H1 (cell line): ENCODE results near the gene MIOX. TPM values are rescaled to one million over a fixed set of nuclear protein-coding genes. Genes with fewer than 3 reads are reported as not detected.

Source experiments
- CTCF ChIA-PET: fragments of 300-600 bp; sonication (Branson Sonifier 250); formaldehyde crosslinking; loops from one replicate; lab custom pipeline; 2021; ENCODE audit not compliant: partially characterized antibody; lab: Charles Lee
- POLR2A ChIA-PET: fragments of 300-600 bp; sonication (Branson Sonifier 250); formaldehyde crosslinking; loops from one replicate; lab custom pipeline; 2021; ENCODE audit warnings: inconsistent platforms; ENCODE audit not compliant: partially characterized antibody; lab: Charles Lee
- DNase-seq, 2 experiments: peaks; one replicate each; pipeline versions ENCODE4 v3.0.0 to v3.0.0-alpha.2; 2010 to 2022; ENCODE audit warnings: low spot score in 2 of 2, low read depth in 1 of 2, mixed read lengths in 1 of 2
- FAIRE-seq: peaks from 2 replicates; lab custom pipeline; 2011; peaks lifted over from hg19 to GRCh38; lab: Jason Lieb, UNC
- H2AFZ ChIP-seq: 2 replicates; pipeline ENCODE4 v1.8.1; 2012; ENCODE audit warnings: low read length, inconsistent platforms
- H2AK5ac ChIP-seq: 2 replicates; pipeline ENCODE4 v1.6.1; 2013; ENCODE audit warnings: low read depth, low read length
- H2BK120ac ChIP-seq: replicated peaks from 2 replicates; pipeline ENCODE3; 2013; ENCODE audit warnings: low read depth, low read length, inconsistent platforms
- H2BK12ac ChIP-seq: 2 replicates; pipeline ENCODE4 v1.6.1; 2013; ENCODE audit warnings: low read depth, low read length
- H2BK15ac ChIP-seq: 2 replicates; pipeline ENCODE4 v1.6.1; 2013; ENCODE audit warnings: low read length
- H2BK20ac ChIP-seq: 2 replicates; pipeline ENCODE4 v1.6.1; 2013; ENCODE audit warnings: low read length
- H2BK5ac ChIP-seq: 2 replicates; pipeline ENCODE4 v1.6.1; 2013; ENCODE audit warnings: low read depth, low read length
- H3K14ac ChIP-seq: 2 replicates; pipeline ENCODE4 v1.6.1; 2013; ENCODE audit warnings: inconsistent platforms; ENCODE audit not compliant: insufficient read length
- H3K18ac ChIP-seq: 2 replicates; pipeline ENCODE4 v1.6.1; 2013; ENCODE audit warnings: low read length; ENCODE audit errors: extremely low read depth
- H3K23ac ChIP-seq: 2 replicates; pipeline ENCODE4 v1.6.1; 2013; ENCODE audit warnings: inconsistent platforms; ENCODE audit not compliant: insufficient read length
- H3K23me2 ChIP-seq: 2 replicates; pipeline ENCODE4 v1.6.1; 2013; ENCODE audit warnings: low read depth, low read length
- H3K27ac ChIP-seq: 2 replicates; pipeline ENCODE4 v1.6.1; 2011; ENCODE audit warnings: low read depth, low read length, inconsistent platforms
- H3K27me3 ChIP-seq, 4 experiments: replicated peaks in 1 of 4; 1 replicate in 1 of 4; 2 replicates in 3 of 4; pipeline versions ENCODE4 v1.6.1 to v1.8.1; 2011 to 2013; ENCODE audit warnings: low read length in 3 of 4, mild to moderate bottlenecking in 3 of 4, inconsistent platforms in 2 of 4, mixed read lengths in 2 of 4, moderate library complexity in 1 of 4; ENCODE audit not compliant: control insufficient read depth in 3 of 4, insufficient read depth in 3 of 4; ENCODE audit errors: extremely low read depth in 1 of 4
- H3K36me3 ChIP-seq, 4 experiments: 2 replicates each; pipeline versions ENCODE4 v1.6.1 to v1.8.1; 2011 to 2013; ENCODE audit warnings: mild to moderate bottlenecking in 4 of 4, low read length in 3 of 4, moderate library complexity in 2 of 4, control low read depth in 1 of 4, inconsistent platforms in 1 of 4; ENCODE audit not compliant: insufficient read depth in 4 of 4, control insufficient read depth in 2 of 4
- H3K4ac ChIP-seq: replicated peaks from 2 replicates; pipeline ENCODE3; 2013; ENCODE audit warnings: low read length, low read depth, mixed read lengths, inconsistent platforms; ENCODE audit not compliant: insufficient read length
- H3K4me1 ChIP-seq, 4 experiments: replicated peaks in 1 of 4; 1 replicate in 1 of 4; 2 replicates in 3 of 4; pipeline versions ENCODE4 v1.6.1 to v1.8.1; 2011 to 2013; ENCODE audit warnings: low read length in 3 of 4, inconsistent platforms in 2 of 4, mixed read lengths in 1 of 4; ENCODE audit not compliant: insufficient read depth in 4 of 4, control insufficient read depth in 3 of 4
- H3K4me2 ChIP-seq, 2 experiments: 2 replicates each; pipeline versions ENCODE4 v1.6.1 to v1.8.1; 2011 to 2013; ENCODE audit warnings: low read depth in 2 of 2, low read length in 2 of 2, control low read depth in 1 of 2, inconsistent platforms in 1 of 2, mild to moderate bottlenecking in 1 of 2; ENCODE audit not compliant: insufficient read depth in 1 of 2
- H3K4me3 ChIP-seq, 4 experiments: fragments of 200-600, 300-600 bp in 1 of 4; sonication (generic), shearing (Covaris generic), sonication (Bioruptor Twin) in 1 of 4; 2 replicates each; pipeline versions ENCODE4 v1.5.1 to v1.8.1; 2011 to 2016; ENCODE audit warnings: low read length in 4 of 4, low read depth in 3 of 4, control low read depth in 2 of 4, inconsistent platforms in 2 of 4, mild to moderate bottlenecking in 2 of 4, mixed read lengths in 1 of 4, moderate library complexity in 1 of 4; ENCODE audit not compliant: insufficient read depth in 2 of 4; ENCODE audit errors: extremely low read depth in 1 of 4
- H3K56ac ChIP-seq: replicated peaks from 2 replicates; pipeline ENCODE3; 2013; ENCODE audit warnings: low read depth, mild to moderate bottlenecking, mixed read lengths, low read length, inconsistent platforms; ENCODE audit not compliant: insufficient read length
- H3K79me1 ChIP-seq: 2 replicates; pipeline ENCODE4 v1.6.1; 2013; ENCODE audit warnings: low read depth, low read length, control low read depth
- H3K79me2 ChIP-seq, 2 experiments: 2 replicates each; pipeline versions ENCODE4 v1.6.1 to v1.8.1; 2012 to 2013; ENCODE audit warnings: low read length in 2 of 2, mild to moderate bottlenecking in 2 of 2, inconsistent platforms in 1 of 2; ENCODE audit not compliant: insufficient read depth in 2 of 2, control insufficient read depth in 1 of 2
- H3K9ac ChIP-seq, 4 experiments: replicated peaks in 1 of 4; 1 replicate in 1 of 4; 2 replicates in 3 of 4; pipeline versions ENCODE4 v1.6.1 to v1.8.1; 2011 to 2013; ENCODE audit warnings: low read depth in 3 of 4, low read length in 3 of 4, control low read depth in 2 of 4, mild to moderate bottlenecking in 2 of 4, moderate library complexity in 2 of 4, inconsistent platforms in 1 of 4; ENCODE audit errors: extremely low read depth in 1 of 4
- H3K9me3 ChIP-seq, 2 experiments: 2 replicates each; pipeline versions ENCODE4 v1.6.1 to v1.8.1; 2012 to 2013; ENCODE audit warnings: mild to moderate bottlenecking in 2 of 2, moderate library complexity in 2 of 2, control low read depth in 1 of 2, inconsistent platforms in 1 of 2, low read depth in 1 of 2, low read length in 1 of 2, mixed read lengths in 1 of 2; ENCODE audit not compliant: insufficient read depth in 2 of 2
- H4K20me1 ChIP-seq, 2 experiments: replicated peaks in 1 of 2; 2 replicates each; pipeline versions ENCODE3 to v1.8.1; 2011 to 2013; ENCODE audit warnings: inconsistent platforms in 2 of 2, low read length in 2 of 2, mild to moderate bottlenecking in 1 of 2; ENCODE audit not compliant: insufficient read depth in 2 of 2, control insufficient read depth in 1 of 2
- H4K5ac ChIP-seq: 2 replicates; pipeline ENCODE4 v1.6.1; 2013; ENCODE audit warnings: low read length, low read depth, mixed read lengths, inconsistent platforms; ENCODE audit not compliant: insufficient read length
- H4K8ac ChIP-seq: 2 replicates; pipeline ENCODE4 v1.8.0; 2013; ENCODE audit warnings: mild to moderate bottlenecking, moderate library complexity, low read length, inconsistent platforms; ENCODE audit not compliant: insufficient read depth; ENCODE audit errors: extremely low read depth
- H4K91ac ChIP-seq: replicated peaks from 2 replicates; pipeline ENCODE3; 2013; ENCODE audit warnings: low read length, mixed read lengths, inconsistent platforms; ENCODE audit not compliant: insufficient read length
- POLR2AphosphoS5 ChIP-seq: IDR thresholded peaks from 2 replicates; pipeline ENCODE4 v1.6.1; 2011; ENCODE audit warnings: low read depth, low read length
- SRF ChIP-seq: IDR thresholded peaks from 2 replicates; pipeline ENCODE4 v1.6.1; 2011; ENCODE audit warnings: mild to moderate bottlenecking, low read depth, low read length, moderate library complexity
- WGBS, 2 experiments: shearing (Covaris generic) in 1 of 2; methylation state at CpG; one replicate each; pipeline versions ENCODE4 v1.1.6 to v1.1.7; 2013 to 2015; ENCODE audit warnings: low lambda C conversion rate in 2 of 2, mixed read lengths in 2 of 2, inconsistent platforms in 1 of 2, low coverage in 1 of 2, missing lambda C conversion rate in 1 of 2; ENCODE audit not compliant: insufficient replicate concordance in 2 of 2, insufficient coverage in 1 of 2, insufficient read length in 1 of 2; ENCODE audit errors: extremely low coverage in 1 of 2, missing lambda C conversion rate in 1 of 2; 5-methylcytosine and 5-hydroxymethylcytosine counted together
- polyA plus RNA-seq, 7 experiments: library from polyadenylated mRNA; depleted of rRNA in 3 of 7; stranded (reverse) in 5 of 7; unstranded in 2 of 7; fragments of >200 nt in 5 of 7; fragments of 200-250 nt in 2 of 7; gene quantifications; 1 replicate in 5 of 7; 2 replicates in 1 of 7; 4 replicates in 1 of 7; pipeline versions ENCODE4 v1.2.1 to v1.2.3, GENCODE V29; 2011 to 2013; ENCODE audit warnings: missing spikeins in 2 of 7, mixed read lengths in 2 of 7
- total RNA-seq: library from RNA; stranded (reverse); fragmentation: NEBNext Ultra II Directional; extraction: Animal tissue kit (Norgen Biotek cat#: 25700); gene quantifications from 2 replicates; pipeline ENCODE4 v1.2.1, GENCODE V29; 2021

The MIOX gene
- total and polyA plus RNA-seq, 2 of the 8 experiments (the other 6 are each of a cell fraction or from before 2014, with no cell fraction given): 0.30 to 0.32 TPM

DNA sequence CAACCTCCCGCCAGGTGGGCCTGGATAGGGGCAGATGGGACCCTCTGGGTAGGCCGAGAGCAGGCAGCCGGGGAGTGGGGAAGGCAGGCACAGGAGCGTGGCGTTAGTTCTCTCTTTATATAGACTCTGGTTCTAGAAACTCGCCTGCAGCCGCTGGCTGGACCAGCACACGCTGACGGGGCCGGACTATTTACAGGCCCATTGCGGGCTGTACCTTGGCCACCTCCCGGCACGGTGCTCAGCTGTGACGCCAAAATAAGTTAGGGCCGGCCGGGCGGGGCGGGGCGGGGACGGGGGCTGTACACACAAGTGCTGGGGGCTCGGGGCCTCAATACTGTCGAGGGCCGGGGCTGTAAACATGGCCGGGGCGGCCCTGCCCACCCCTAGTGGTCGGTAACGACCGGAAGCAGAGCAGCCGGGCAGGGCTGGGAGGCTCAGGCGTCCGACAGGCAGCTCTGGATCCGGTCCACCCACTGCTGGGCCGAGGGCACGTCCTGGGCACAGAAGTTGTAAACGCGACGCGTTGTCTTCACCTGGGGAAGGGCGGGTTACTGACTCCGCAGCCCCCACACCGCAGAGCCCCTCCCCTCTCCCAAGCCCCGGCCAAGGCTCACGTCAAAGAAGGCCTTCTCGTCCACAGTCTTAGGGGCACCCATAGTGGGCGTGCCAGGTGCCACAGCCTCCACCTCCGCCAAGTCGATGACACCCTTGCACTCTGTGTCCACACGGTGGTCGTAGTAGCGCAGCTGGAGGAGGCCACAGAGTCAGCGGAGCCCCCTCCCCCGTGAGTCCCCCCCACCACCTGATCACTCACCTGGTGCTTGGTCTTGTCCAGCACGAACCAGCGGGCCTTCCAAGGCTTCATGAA, 39.7 kb upstream of the MIOX start:
- H3K23ac ChIP-seq: no peak overlapping the region
- H3K4me1 ChIP-seq: peaks cover 0 to 9% (median 4%) of the 10 kb centered on the region in 4 experiments; a peak in 5 of 7 replicates
- no peaks in the 10 kb centered on the region for H3K27me3 ChIP-seq
- H2BK12ac ChIP-seq: no peak overlapping the region
- TF ChIP-seq SRF (no peak), POLR2AphosphoS5 (0 out of 2 replicates have a peak, but pooled peaks have one; percentile 15)
- TF ChIP-seq, all 59 proteins: peak for 1
- H3K4me3 ChIP-seq: no peak overlapping the region
- no peak overlapping the region for H2BK15ac ChIP-seq
- WGBS, 2 experiments: 89% methylated on average over 26 of the region's 54 CpGs; no CpG with 5 or more reads in 1 of the 2 experiments
- no peak overlapping the region for H3K4ac ChIP-seq
- no peak overlapping the region for H3K27ac ChIP-seq
- no peak overlapping the region for H4K91ac ChIP-seq
- no peak overlapping the region for H3K14ac ChIP-seq
- no peak overlapping the region for H3K18ac ChIP-seq
- no peak overlapping the region for H4K5ac ChIP-seq
- no peak overlapping the region for H3K56ac ChIP-seq
- no peak overlapping the region for H2BK20ac ChIP-seq
- H2BK120ac ChIP-seq: no peak overlapping the region
- FAIRE-seq (no peak), DNase-seq (no peak)
- CTCF ChIA-PET: interaction anchor here (0.5 kb wide), 1 partner anchor 44 kb away, joined by 3 read pairs; no protein-coding TSS in a partner anchor
- H4K8ac ChIP-seq: peak overlapping the region; percentile 25
- H3K79me1 ChIP-seq: no peaks in the 10 kb centered on the region
- no peaks in the 10 kb centered on the region for H3K79me2 ChIP-seq
- H3K23me2 ChIP-seq: no peaks in the 10 kb centered on the region
- POLR2A ChIA-PET: interaction anchor here (0.5 to 1.7 kb wide), 3 partner anchors 20 to 259 kb away, joined by 4 read pairs; partner anchors contain the start of gene SCO2
- no peak overlapping the region for H3K4me2 ChIP-seq
- H4K20me1 ChIP-seq: peaks cover 18 to 23% of the 10 kb centered on the region in 2 experiments
- no peak overlapping the region for H2AFZ ChIP-seq
- no peaks in the 10 kb centered on the region for H3K9me3 ChIP-seq
- H2BK5ac ChIP-seq: no peak overlapping the region
- no peak overlapping the region for H3K9ac ChIP-seq
- no peak overlapping the region for H2AK5ac ChIP-seq
- H3K36me3 ChIP-seq: peaks cover 7 to 17% (median 11%) of the 10 kb centered on the region in 4 experiments; a peak in 6 of 8 replicates
